Activated T-cell treated with anti-CD3 and anti-CD28 coated beads, Interleukin-2, amount 50 U/mL, for 72 hours (primary cell): ENCODE results near the gene ZNF260. TPM values are rescaled to one million over a fixed set of nuclear protein-coding genes. Genes with fewer than 3 reads are reported as not detected.
"Not testable (repeated sequence)": the region's sequence is repeated elsewhere in the genome, so short reads cannot be mapped to it uniquely, and the experiment has no call there.

Experiments
- ATAC-seq, 2 donors: fragments of 150-1000 bp; cut with Tn5 transposase; replicated peaks in 1 of 2; 2 replicates each; pipeline ENCODE4 v1.10.0; 2021; ENCODE audit warnings: moderate library complexity in 2 of 2, mild to moderate bottlenecking in 1 of 2
- DNase-seq, 2 donors: peaks; one replicate each; pipeline ENCODE4 v3.0.0; 2021 to 2022; ENCODE audit warnings: mixed read lengths in 1 of 2
- H3K27ac Mint-ChIP-seq: one replicate; pipeline ENCODE4 v1.8.0; 2022; ENCODE audit warnings: mild to moderate bottlenecking, moderate library complexity, mixed read lengths
- H3K27me3 Mint-ChIP-seq: one replicate; pipeline ENCODE4 v1.8.0; 2022; ENCODE audit warnings: low read depth, mixed read lengths
- H3K36me3 Mint-ChIP-seq, 2 donors: one replicate each; pipeline ENCODE4 v1.8.0; 2022; ENCODE audit warnings: mixed read lengths in 2 of 2, mild to moderate bottlenecking in 1 of 2; ENCODE audit not compliant: insufficient read depth in 2 of 2
- H3K4me1 Mint-ChIP-seq: one replicate; pipeline ENCODE4 v1.8.0; 2022; ENCODE audit warnings: low read depth, mixed read lengths
- H3K4me3 Mint-ChIP-seq, 2 donors: one replicate each; pipeline ENCODE4 v1.8.0; 2022; ENCODE audit warnings: mild to moderate bottlenecking in 2 of 2, mixed read lengths in 2 of 2, moderate library complexity in 2 of 2
- H3K9me3 Mint-ChIP-seq, 2 donors: one replicate each; pipeline ENCODE4 v1.8.0; 2022; ENCODE audit warnings: mixed read lengths in 2 of 2
- total RNA-seq, 2 donors: library from RNA; stranded (reverse); gene quantifications; one replicate each; pipeline ENCODE4 v1.2.3, GENCODE V29; 2022

Gene ZNF260
- total RNA-seq, 2 donors from 2014 or later: 10.1 to 12.2 TPM

DNA sequence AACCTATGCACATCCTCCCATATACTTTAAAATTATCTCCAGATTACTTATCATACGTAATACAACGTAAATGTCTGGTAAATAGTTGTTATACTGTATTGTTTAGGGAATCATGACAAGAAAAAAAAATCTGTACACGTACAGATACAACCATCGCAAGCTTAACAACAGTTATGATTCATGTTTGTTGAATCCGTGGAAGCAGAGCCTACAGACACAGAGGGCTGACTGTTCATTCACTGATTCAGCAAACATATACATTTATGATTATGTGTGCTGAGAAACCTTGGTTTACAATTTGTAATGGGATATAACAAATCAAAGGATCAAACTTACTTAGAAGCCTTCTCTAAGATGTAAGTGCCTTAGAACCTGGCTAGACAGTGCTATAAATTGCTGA, 1.5 kb downstream of the ZNF260 start:
- Mint-ChIP-seq H3K27ac (peak overlapping the region; percentile 13), H3K9me3 (peaks cover 12 to 25% of the 10 kb centered on the region in 2 donors), H3K36me3 (peaks cover 35 to 69% of the 10 kb centered on the region in 2 donors), H3K4me3 (peak overlapping the region; percentile 54 to 70), H3K27me3 (no peaks in the 10 kb centered on the region), H3K4me1 (peaks cover 27% of the 10 kb centered on the region)
- ATAC-seq: no peak
- DNase-seq: no peak

DNA sequence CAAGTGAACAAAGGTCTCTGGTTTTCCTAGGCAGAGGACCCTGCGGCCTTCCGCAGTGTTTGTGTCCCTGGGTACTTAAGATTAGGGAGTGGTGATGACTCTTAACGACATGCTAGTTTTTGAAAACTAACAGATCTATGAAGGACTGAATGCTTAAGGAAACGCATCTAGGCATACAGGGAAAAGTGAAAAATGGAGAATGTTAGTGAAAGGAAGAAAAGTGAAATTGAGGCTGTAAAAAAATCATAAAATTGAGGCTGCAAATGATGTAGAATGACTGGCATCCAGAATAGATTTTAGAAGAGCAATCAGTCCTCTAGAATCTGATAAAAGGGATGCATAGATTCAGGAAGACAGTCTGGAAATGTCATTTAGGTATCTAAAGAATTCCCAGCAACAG, 3.5 kb downstream of the ZNF260 start:
- DNase-seq (no peak), ATAC-seq (no peak)
- Mint-ChIP-seq H3K4me1 (peaks cover 27% of the 10 kb centered on the region), H3K36me3 (peaks cover 42 to 74% of the 10 kb centered on the region in 2 donors), H3K27ac (no peak overlapping the region), H3K9me3 (peaks cover 19 to 27% of the 10 kb centered on the region in 2 donors), H3K27me3 (no peaks in the 10 kb centered on the region), H3K4me3 (no peak overlapping the region)

DNA sequence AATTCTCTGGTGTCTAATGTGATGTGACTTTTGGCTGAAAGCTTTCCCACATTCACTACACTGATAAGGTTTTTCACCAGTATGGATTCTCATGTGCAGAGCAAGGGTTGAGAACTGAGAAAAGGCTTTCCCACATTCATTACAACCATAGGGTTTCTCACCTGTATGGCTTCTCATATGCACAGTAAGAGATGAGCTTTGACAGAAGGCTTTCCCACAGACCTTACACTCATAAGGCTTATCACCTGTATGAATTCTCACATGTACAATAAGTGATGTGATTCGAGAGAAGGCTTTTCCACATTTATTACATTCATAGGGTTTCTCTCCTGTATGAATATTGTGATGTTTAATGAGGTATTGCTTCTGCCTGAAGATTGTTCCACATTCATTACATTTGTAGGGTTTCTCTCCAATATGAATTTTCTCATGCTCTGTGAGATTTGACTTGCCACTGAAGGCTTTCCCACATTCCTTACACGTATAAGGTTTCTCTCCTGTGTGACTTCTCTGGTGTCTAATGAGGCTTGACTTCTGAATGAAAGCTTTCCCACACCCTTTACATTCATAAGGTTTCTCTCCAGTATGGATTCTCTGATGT, 14.0 kb downstream of the ZNF260 start:
- no peak for ATAC-seq
- DNase-seq: no peak
- H3K4me3 Mint-ChIP-seq: no peak overlapping the region
- H3K27ac Mint-ChIP-seq: no peak overlapping the region
- H3K4me1 Mint-ChIP-seq: no peaks in the 10 kb centered on the region
- H3K9me3 Mint-ChIP-seq: peaks cover 13 to 25% of the 10 kb centered on the region in 2 donors
- peaks cover 38 to 62% of the 10 kb centered on the region in 2 donors for H3K36me3 Mint-ChIP-seq
- no peaks in the 10 kb centered on the region for H3K27me3 Mint-ChIP-seq

DNA sequence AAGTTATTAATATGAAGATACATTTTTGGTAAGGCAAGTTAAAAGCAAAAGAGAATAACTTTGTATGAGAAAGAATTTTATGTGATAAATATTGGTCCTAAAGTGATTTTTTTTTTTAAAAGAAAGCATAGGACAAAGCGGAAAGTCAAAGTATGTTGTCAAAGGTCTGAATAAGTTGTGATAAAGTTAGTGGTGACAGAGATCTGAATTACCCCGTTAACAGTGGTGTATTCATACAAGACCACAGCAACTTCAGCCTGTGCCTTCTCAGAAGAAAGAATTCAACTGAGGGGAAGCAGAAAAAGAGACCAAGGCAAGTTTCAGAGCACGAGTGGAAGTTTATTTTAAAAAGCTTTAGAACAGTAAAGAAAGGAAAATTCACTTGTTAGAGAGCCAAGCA, 19.7 kb downstream of the ZNF260 start:
- Mint-ChIP-seq H3K27ac (no peak overlapping the region), H3K4me1 (no peaks in the 10 kb centered on the region), H3K27me3 (no peaks in the 10 kb centered on the region), H3K9me3 (peaks cover 1 to 15% of the 10 kb centered on the region in 2 donors), H3K4me3 (no peak overlapping the region), H3K36me3 (peaks cover 13 to 23% of the 10 kb centered on the region in 2 donors)
- no peak for DNase-seq
- ATAC-seq: no peak

DNA sequence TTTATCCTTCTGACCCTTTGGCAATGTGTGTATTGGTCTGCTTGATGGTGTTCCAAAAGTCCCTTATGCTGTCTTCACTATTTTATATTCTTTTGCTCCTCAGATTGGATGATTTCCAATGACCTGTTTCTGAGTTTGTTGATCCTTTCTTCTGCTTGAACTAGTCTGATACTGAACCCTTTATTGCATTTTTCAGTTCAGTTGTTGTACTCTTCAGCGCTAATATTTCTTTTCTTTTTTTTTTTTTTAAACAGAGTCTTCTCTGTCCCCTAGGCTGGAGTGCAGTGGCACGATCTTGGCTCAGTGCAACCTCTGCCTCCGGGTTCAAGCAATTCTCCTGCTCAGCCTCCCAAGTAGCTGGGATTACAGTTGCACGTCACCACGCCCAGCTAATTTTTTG, 26.1 kb downstream of the ZNF260 start:
- peaks cover 8 to 18% of the 10 kb centered on the region in 2 donors for H3K9me3 Mint-ChIP-seq
- ATAC-seq: no peak
- no peak overlapping the region for H3K4me3 Mint-ChIP-seq

DNA sequence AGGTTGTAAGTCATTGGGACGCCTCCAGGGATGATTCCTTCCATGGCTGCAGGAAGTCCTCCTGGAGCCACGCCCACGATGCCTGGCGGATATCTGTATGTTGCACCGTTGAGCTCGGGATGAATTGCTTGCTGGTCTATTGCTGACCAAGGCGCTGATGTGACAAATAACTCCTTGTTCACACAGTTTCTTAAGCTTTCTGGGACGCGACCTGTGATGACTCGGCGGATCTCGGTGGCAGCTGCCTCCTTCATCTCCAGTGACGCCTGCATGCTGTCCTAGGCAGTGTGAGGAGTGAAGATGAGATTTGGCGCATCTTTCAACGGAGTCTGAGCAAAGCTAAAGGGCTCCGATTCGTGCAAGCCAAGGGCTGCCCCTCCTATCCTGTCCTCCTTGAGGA, 31.1 kb downstream of the ZNF260 start:
- Mint-ChIP-seq H3K27me3 (no peaks in the 10 kb centered on the region), H3K9me3 (peaks cover 13 to 16% of the 10 kb centered on the region in 2 donors), H3K4me3 (no peak overlapping the region), H3K4me1 (no peaks in the 10 kb centered on the region), H3K27ac (no peak overlapping the region), H3K36me3 (peaks cover 7 to 20% of the 10 kb centered on the region in 2 donors)
- DNase-seq (no peak), ATAC-seq (no peak)

More for the DNA sequence above, 26.1 kb downstream of the ZNF260 start:
- Mint-ChIP-seq H3K27ac (no peak overlapping the region), H3K4me1 (no peaks in the 10 kb centered on the region), H3K27me3 (no peaks in the 10 kb centered on the region), H3K36me3 (peaks cover 17 to 29% of the 10 kb centered on the region in 2 donors)
- no peak for DNase-seq

DNA sequence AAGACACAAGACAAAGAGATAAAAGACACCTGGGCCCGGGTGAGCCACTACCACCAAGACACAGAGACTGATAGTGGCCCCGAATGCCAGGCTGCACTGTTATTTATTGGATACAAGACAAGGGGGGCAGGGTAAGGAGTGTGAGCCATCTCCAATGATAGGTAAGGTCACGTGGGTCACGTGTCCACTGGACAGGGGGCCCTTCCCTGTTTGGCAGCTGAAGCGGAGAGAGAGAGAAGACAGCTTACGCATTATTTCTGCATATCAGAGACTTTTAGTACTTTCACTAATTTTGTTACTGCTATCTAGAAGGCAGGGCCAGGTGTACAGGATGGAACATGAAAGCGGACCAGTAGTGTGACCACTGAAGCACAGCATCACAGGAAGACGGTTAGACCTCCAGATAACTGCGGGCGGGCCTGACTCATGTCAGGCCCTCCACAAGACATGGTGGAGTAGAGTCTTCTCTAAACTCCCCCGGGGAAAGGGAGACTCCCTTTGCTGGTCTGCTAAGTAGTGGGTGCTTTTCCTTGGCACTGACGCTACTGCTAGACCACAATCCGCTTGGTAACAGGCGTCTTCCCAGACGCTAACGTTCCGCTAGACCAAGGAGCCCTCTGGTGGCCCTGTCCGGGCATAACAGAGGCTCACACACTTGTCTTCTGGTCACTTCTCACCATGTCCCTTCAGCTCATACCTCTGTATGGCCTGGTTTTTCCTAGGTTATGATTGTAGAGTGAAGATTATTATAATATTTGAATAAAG, 35.2 kb downstream of the ZNF260 start:
- peaks cover 17 to 20% of the 10 kb centered on the region in 2 donors for H3K36me3 Mint-ChIP-seq
- H3K4me3 Mint-ChIP-seq: not testable (repeated sequence)

DNA sequence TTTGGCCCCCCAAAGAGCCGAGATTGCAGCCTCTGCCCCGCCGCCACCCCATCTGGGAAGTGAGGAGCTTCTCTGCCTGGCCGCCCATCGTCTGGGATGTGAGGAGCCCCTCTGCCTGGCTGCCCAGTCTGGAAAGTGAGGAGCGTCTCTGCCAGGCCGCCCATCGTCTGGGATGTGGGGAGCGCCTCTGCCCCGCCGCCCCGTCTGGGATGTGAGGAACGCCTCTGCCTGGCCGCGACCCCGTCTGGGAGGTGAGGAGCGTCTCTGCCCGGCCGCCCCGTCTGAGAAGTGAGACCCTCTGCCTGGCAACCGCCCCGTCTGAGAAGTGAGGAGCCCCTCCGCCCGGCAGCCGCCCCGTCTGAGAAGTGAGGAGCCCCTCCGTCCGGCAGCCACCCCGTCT, 37.2 kb downstream of the ZNF260 start:
- H3K4me1 Mint-ChIP-seq: peaks cover 43% of the 10 kb centered on the region

More for the DNA sequence above, 35.2 kb downstream of the ZNF260 start:
- peak; percentile 42 to 44 for DNase-seq
- H3K27me3 Mint-ChIP-seq, H3K27ac Mint-ChIP-seq, ATAC-seq: not testable (repeated sequence)
- Mint-ChIP-seq H3K9me3 (peaks cover 7 to 11% of the 10 kb centered on the region in 2 donors), H3K4me1 (peaks cover 23% of the 10 kb centered on the region)

DNA sequence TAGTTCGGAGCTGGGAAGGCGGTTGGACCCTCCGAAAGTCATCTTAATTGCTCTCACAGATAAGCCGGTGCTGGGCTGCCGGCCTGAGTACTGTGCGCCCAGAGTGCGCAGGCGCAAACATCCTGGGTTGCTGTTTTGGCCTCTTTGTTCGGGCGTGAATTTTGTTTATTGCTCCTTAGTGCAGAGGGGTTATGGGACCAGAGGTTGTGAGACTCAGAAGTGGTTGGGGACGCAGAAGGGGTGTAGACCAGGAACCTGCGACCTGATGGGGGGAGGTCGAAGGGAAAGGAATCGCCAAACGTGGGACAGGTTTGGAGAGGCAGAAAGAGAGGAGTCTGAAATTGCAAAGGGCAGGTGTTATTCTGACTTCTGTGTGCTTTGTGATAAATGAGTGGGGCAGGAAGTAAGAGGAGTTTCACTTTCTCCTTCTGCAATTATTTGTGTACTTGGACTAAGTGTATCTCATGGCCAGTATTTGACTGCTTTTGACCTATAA, 38.1 kb downstream of the ZNF260 start:
- Mint-ChIP-seq H3K4me1 (peaks cover 43% of the 10 kb centered on the region), H3K27ac (peak overlapping the region; percentile 89), H3K36me3 (peaks cover 17 to 35% of the 10 kb centered on the region in 2 donors), H3K9me3 (peaks cover 5 to 7% of the 10 kb centered on the region in 2 donors), H3K27me3 (no peaks in the 10 kb centered on the region), H3K4me3 (peak overlapping the region; percentile 91 to 93)
- ATAC-seq: peak; percentile 48 to 50
- peak; percentile 70 to 76 for DNase-seq

More for the DNA sequence above, 37.2 kb downstream of the ZNF260 start:
- not testable (repeated sequence) for ATAC-seq, H3K9me3 Mint-ChIP-seq, H3K27ac Mint-ChIP-seq, H3K27me3 Mint-ChIP-seq, DNase-seq
- Mint-ChIP-seq H3K4me3 (peak overlapping the region; percentile 91 to 93), H3K36me3 (peaks cover 16 to 28% of the 10 kb centered on the region in 2 donors)

DNA sequence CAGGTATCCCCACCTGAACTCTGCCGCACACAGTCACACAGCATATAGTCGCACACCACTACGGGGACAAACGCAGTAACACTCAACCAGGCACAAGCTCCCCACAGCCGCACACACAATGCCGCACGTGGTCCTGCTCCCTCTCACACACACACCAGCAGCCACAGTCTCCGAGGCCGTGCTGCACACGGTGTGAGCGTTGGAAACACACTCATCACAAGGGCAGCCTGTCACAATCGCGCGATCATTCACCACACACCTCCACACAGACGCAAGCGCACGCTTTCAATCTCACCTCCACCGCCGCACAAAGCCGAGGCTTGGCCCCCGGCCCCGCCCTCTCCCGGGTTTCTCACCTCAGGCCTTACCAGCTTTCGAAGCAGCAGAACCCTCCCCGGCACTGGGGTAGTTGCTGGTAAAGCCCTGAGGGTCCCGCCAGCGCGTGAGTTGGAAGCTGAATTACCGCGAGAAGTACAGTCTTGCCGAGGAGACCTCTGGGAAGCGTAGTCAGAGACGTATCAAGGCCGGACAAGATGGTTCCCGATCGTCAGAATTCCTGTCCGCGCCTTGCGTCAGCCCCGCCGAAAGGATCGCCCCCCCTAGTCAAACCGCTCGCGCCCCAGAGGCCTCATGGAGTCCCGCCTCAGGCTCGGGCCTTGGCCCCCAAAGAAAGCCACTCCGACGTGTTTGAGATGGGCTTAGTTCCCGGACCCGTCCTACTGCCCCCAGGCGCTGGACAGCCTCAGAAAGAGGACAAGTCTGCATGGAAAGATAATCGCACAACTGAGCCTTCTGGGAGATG, 38.8 kb downstream of the ZNF260 start, which contains the start of gene ZNF566:
TSS of gene ZNF566 (minus strand) at position 444 of the 802 bp plus-strand sequence. CDS start 13,004 bp downstream, outside the sequence.
- peaks cover 17 to 35% of the 10 kb centered on the region in 2 donors for H3K36me3 Mint-ChIP-seq
- DNase-seq: peak; percentile 94 to 97
- peak within 1 kb of the TSS; percentile 91 to 93 for H3K4me3 Mint-ChIP-seq
- peak within 1 kb of the TSS; percentile 89 for H3K27ac Mint-ChIP-seq
- peaks cover 43% of the 10 kb centered on the region for H3K4me1 Mint-ChIP-seq
- H3K27me3 Mint-ChIP-seq: no peaks in the 10 kb centered on the region
- peak; percentile 91 for ATAC-seq
- peaks cover 5 to 7% of the 10 kb centered on the region in 2 donors for H3K9me3 Mint-ChIP-seq

DNA sequence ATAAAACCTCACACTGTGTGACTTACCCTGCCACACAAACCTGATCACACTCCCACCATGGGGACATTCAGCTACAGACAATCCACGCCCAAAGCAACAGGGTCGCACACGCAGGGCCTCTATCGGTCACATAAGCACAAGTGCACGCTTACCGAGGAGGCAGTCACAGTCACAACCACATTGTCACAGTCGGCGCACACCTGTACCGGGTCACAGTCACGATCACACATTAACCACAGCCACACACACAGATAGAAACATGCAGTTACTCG, 39.3 kb downstream of the ZNF260 start:
- Mint-ChIP-seq H3K27ac (peak overlapping the region; percentile 89), H3K27me3 (no peaks in the 10 kb centered on the region), H3K9me3 (peaks cover 5 to 7% of the 10 kb centered on the region in 2 donors), H3K36me3 (peaks cover 17 to 38% of the 10 kb centered on the region in 2 donors), H3K4me3 (peak overlapping the region; percentile 91 to 93), H3K4me1 (peaks cover 43% of the 10 kb centered on the region)
- ATAC-seq: peak in 1 of 2 donors; percentile 41
- peak in 1 of 2 donors; percentile 58 for DNase-seq

DNA sequence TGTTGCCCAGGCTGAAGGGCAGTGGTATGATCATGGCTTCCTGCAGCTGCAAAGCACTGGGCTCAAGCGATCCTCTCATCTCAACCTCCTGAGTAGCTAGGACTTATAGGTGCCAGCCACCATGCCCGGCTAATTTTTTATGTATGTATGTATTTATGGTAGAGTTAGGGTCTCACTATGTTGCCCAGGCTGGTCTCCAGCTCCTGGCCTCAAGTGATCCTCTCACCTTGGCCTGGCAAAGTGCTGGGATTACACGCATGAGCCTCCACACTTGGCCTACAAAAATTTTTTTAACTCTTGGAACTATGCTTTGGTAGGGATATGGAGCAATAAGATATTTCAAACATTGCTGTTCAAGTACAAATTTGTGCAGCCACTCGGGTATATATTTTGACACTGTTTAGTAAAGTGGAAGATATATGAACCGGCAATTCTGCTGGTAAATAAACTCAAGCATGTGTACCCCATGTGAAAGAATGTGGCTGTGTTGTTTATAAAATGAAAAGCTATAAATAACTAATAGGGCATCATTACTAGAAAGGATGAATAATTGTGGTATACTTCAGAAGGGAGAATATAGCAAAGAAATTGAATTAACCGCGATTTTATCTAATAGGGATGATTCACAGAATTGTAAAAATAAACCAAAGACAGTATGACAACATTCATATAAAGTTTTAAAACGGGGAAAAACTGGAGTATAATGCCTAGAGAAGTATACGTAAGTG, 39.8 kb downstream of the ZNF260 start:
- peaks cover 5 to 7% of the 10 kb centered on the region in 2 donors for H3K9me3 Mint-ChIP-seq
- ATAC-seq (no peak), DNase-seq (no peak)
- H3K27ac Mint-ChIP-seq: peak overlapping the region; percentile 89
- H3K36me3 Mint-ChIP-seq: peaks cover 17 to 40% of the 10 kb centered on the region in 2 donors
- H3K4me1 Mint-ChIP-seq: peaks cover 43% of the 10 kb centered on the region
- peak overlapping the region; percentile 91 to 93 for H3K4me3 Mint-ChIP-seq
- no peaks in the 10 kb centered on the region for H3K27me3 Mint-ChIP-seq
